ENCODE measurements around the gene SRRM5.

DNA sequence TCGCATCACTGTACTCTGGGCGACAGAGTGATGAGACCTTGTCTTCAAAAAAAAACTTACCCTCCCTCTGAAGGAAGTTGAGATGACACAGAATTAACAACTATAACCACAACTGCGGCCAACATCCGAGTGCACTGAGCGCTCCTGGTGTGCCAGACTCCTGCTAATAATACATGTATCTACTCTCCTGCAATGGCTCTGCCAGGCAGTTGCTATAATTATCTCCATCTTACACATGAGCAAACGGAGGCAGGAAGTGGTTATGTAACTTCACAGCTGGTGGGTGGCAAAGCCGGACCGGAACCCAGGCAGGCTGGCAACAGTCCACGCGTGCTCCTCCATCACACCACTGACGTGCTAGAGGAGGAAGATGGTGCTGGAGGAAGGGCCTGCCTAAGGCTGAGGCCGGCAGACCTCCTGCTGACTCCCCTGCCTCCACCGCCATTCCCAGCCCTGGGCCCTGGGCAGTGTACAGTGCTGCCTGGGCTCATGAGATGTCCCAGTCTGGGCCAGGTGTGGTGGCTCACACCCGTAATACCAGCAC lies 49.1 kb upstream of the SRRM5 start:
- TF ChIP-seq, protein P1, sequence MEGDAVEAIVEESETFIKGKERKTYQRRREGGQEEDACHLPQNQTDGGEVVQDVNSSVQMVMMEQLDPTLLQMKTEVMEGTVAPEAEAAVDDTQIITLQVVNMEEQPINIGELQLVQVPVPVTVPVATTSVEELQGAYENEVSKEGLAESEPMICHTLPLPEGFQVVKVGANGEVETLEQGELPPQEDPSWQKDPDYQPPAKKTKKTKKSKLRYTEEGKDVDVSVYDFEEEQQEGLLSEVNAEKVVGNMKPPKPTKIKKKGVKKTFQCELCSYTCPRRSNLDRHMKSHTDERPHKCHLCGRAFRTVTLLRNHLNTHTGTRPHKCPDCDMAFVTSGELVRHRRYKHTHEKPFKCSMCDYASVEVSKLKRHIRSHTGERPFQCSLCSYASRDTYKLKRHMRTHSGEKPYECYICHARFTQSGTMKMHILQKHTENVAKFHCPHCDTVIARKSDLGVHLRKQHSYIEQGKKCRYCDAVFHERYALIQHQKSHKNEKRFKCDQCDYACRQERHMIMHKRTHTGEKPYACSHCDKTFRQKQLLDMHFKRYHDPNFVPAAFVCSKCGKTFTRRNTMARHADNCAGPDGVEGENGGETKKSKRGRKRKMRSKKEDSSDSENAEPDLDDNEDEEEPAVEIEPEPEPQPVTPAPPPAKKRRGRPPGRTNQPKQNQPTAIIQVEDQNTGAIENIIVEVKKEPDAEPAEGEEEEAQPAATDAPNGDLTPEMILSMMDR (conservative IDR thresholded peaks at IDR 0.05) = no peak
- TF ChIP-seq ZFX (IDR thresholded peaks at IDR 0.05) = no peak

Data from C4-2B (cell line).